ENCODE data around the gene LIPM.
A peak's percentile ranks its signal among the peaks of the same experiment; 100 is the strongest.

The LIPM gene

GRCh38 chr10:88802523-88803285 lies at the start of gene LIPM:
TSS of gene LIPM (plus strand) at chr10:88802730. CDS start at chr10:88802897, 167 bp downstream.
- no peak for DNase-seq

GRCh38 chr10:88754287-88754686 lies 48.2 kb upstream of the LIPM start:
- no peak for DNase-seq

- no peak for DNase-seq
Observed at GRCh38 chr10:88755753-88756152, 46.8 kb upstream of the LIPM start.

- DNase-seq, result no peak
Observed at GRCh38 chr10:88756660-88757059, 45.9 kb upstream of the LIPM start.

- DNase-seq, result no peak
Observed at GRCh38 chr10:88759366-88760101, 43.0 kb upstream of the LIPM start, which contains the start of gene LIPN. TSS of gene LIPN (plus strand) at chr10:88760020. CDS start at chr10:88761406, 1,386 bp downstream.

- no peak for DNase-seq
Observed at GRCh38 chr10:88762906-88763305, 39.6 kb upstream of the LIPM start.

- DNase-seq, result no peak
Observed at GRCh38 chr10:88763441-88763840, 39.1 kb upstream of the LIPM start.

- no peak for DNase-seq
Observed at GRCh38 chr10:88764110-88764509, 38.4 kb upstream of the LIPM start.

- DNase-seq, result no peak
Observed at GRCh38 chr10:88765816-88766215, 36.7 kb upstream of the LIPM start.

- DNase-seq, result no peak
Observed at GRCh38 chr10:88769384-88769783, 33.1 kb upstream of the LIPM start.

GRCh38 chr10:88781206-88781605 lies 21.3 kb upstream of the LIPM start:
- DNase-seq, result no peak

- DNase-seq, result no peak
Observed at GRCh38 chr10:88782222-88782621, 20.3 kb upstream of the LIPM start.

- DNase-seq, result no peak
Observed at GRCh38 chr10:88783724-88784123, 18.8 kb upstream of the LIPM start.

- DNase-seq, result no peak
Observed at GRCh38 chr10:88786032-88786770, 16.3 kb upstream of the LIPM start.

GRCh38 chr10:88787463-88787862 lies 15.1 kb upstream of the LIPM start:
- DNase-seq, result no peak

GRCh38 chr10:88788924-88789323 lies 13.6 kb upstream of the LIPM start:
- DNase-seq, result no peak

- DNase-seq, result no peak
Observed at GRCh38 chr10:88791924-88792323, 10.6 kb upstream of the LIPM start.

GRCh38 chr10:88792661-88793060 lies 9.9 kb upstream of the LIPM start:
- peak in 1 of 2 donors; percentile 17 for DNase-seq

GRCh38 chr10:88793712-88794299 lies 8.7 kb upstream of the LIPM start:
- DNase-seq, result no peak

- DNase-seq, result no peak
Observed at GRCh38 chr10:88794731-88795130, 7.8 kb upstream of the LIPM start.

GRCh38 chr10:88800152-88801125 lies 2.1 kb upstream of the LIPM start:
- DNase-seq, result no peak

- DNase-seq, result no peak
Observed at GRCh38 chr10:88803641-88804040, 1.1 kb downstream of the LIPM start.
